GM21515 (cell line): ENCODE data around the gene DISP3.

ENCODE experiments used
- ATAC-seq: cut with Tn5 transposase; IDR thresholded peaks from one replicate; pipeline ENCODE4 v1.9.1; 2021; ENCODE audit not compliant: unreplicated experiment

Gene DISP3

GRCh38 chr1:11514366-11514765 lies 35.4 kb downstream of the DISP3 start:
- no peak for ATAC-seq

- ATAC-seq, result no peak
Observed at GRCh38 chr1:11515368-11516300, 36.7 kb downstream of the DISP3 start.

GRCh38 chr1:11516961-11517635 lies 38.1 kb downstream of the DISP3 start:
- ATAC-seq, result no peak

GRCh38 chr1:11518016-11518701 lies 39.2 kb downstream of the DISP3 start:
- no peak for ATAC-seq

- no peak for ATAC-seq
Observed at GRCh38 chr1:11518791-11519628, 40.1 kb downstream of the DISP3 start.

- ATAC-seq, result no peak
Observed at GRCh38 chr1:11519629-11520031, 40.7 kb downstream of the DISP3 start.

GRCh38 chr1:11520531-11521233 lies 41.7 kb downstream of the DISP3 start:
- ATAC-seq, result no peak

- ATAC-seq, result no peak
Observed at GRCh38 chr1:11521582-11522399, 42.8 kb downstream of the DISP3 start.

GRCh38 chr1:11522400-11523235 lies 43.7 kb downstream of the DISP3 start:
- ATAC-seq, result no peak

- no peak for ATAC-seq
Observed at GRCh38 chr1:11523261-11523660, 44.3 kb downstream of the DISP3 start.

GRCh38 chr1:11523746-11524464 lies 45.0 kb downstream of the DISP3 start:
- ATAC-seq, result no peak

GRCh38 chr1:11524465-11525150 lies 45.7 kb downstream of the DISP3 start:
- ATAC-seq, result no peak

- no peak for ATAC-seq
Observed at GRCh38 chr1:11525151-11525505, 46.2 kb downstream of the DISP3 start.

GRCh38 chr1:11525516-11525915 lies 46.6 kb downstream of the DISP3 start:
- no peak for ATAC-seq

GRCh38 chr1:11526071-11526895 lies 47.3 kb downstream of the DISP3 start:
- ATAC-seq, result no peak
